Karpas-422 (cell line): Measurements from ENCODE around the gene PACSIN3. TPM values are rescaled to one million over a fixed set of nuclear protein-coding genes. Genes with fewer than 3 reads are reported as not detected.

Experiments
- DNase-seq: peaks from one replicate; pipeline ENCODE4 v3.0.0-alpha.2; 2015
- H2AFZ ChIP-seq: fragments of 200-600 bp; sonication (generic); 2 replicates; pipeline ENCODE4 v1.6.1; 2014; ENCODE audit warnings: antibody characterized with exemption, low read length, mixed read lengths
- H3K27ac ChIP-seq: fragments of 200-600 bp; sonication (generic); 2 replicates; pipeline ENCODE4 v1.5.1; 2014; ENCODE audit warnings: mild to moderate bottlenecking, low read length, moderate library complexity
- H3K27me3 ChIP-seq: fragments of 200-600 bp; sonication (generic); 2 replicates; pipeline ENCODE4 v1.6.1; 2014; ENCODE audit warnings: low read length, mixed read lengths
- H3K36me3 ChIP-seq: fragments of 200-600 bp; sonication (generic); 2 replicates; pipeline ENCODE4 v1.6.1; 2014; ENCODE audit warnings: low read length, mixed read lengths; ENCODE audit not compliant: insufficient read depth
- H3K4me1 ChIP-seq: fragments of 200-600 bp; sonication (generic); 2 replicates; pipeline ENCODE4 v1.6.1; 2014; ENCODE audit warnings: mild to moderate bottlenecking, low read length, mixed read lengths
- H3K4me2 ChIP-seq: fragments of 200-600 bp; sonication (generic); 2 replicates; pipeline ENCODE4 v1.6.1; 2014; ENCODE audit warnings: low read length, low read depth, mild to moderate bottlenecking; ENCODE audit not compliant: poor library complexity, severe bottlenecking
- H3K4me3 ChIP-seq: fragments of 200-600 bp; sonication (generic); 2 replicates; pipeline ENCODE4 v1.5.1; 2014; ENCODE audit warnings: mild to moderate bottlenecking, antibody characterized with exemption, low read length, mixed read lengths
- H3K79me2 ChIP-seq: fragments of 200-600 bp; sonication (generic); 2 replicates; pipeline ENCODE4 v1.6.1; 2014; ENCODE audit warnings: mild to moderate bottlenecking, low read length, mixed read lengths
- H3K9ac ChIP-seq: fragments of 200-600 bp; sonication (generic); 2 replicates; pipeline ENCODE4 v1.6.0; 2014; ENCODE audit warnings: low read length
- H3K9me2 ChIP-seq: fragments of 200-600 bp; sonication (generic), shearing (Covaris generic); replicated peaks from 2 replicates; pipeline ENCODE4 v1.6.0; 2014; ENCODE audit warnings: mild to moderate bottlenecking, low read length, moderate library complexity; ENCODE audit not compliant: insufficient read depth
- H3K9me3 ChIP-seq: fragments of 300-700, 200-600 bp; sonication (generic); 2 replicates; pipeline ENCODE4 v1.6.1; 2014; ENCODE audit warnings: low read length, mixed read lengths
- H4K20me1 ChIP-seq: fragments of 200-600 bp; sonication (generic); 2 replicates; pipeline ENCODE4 v1.6.1; 2014; ENCODE audit warnings: mild to moderate bottlenecking, antibody characterized with exemption, low read length, low read depth; ENCODE audit not compliant: insufficient read depth
- total RNA-seq: library from RNA; depleted of rRNA; stranded (reverse); fragments of >200 nt; shearing (Covaris generic); gene quantifications from 2 replicates; pipeline ENCODE4 v1.2.3, GENCODE V29; 2014; ENCODE audit warnings: low replicate concordance; rRNA removed

The PACSIN3 gene
- total RNA-seq: 1.1 and 5.9 TPM in 2 replicates

DNA sequence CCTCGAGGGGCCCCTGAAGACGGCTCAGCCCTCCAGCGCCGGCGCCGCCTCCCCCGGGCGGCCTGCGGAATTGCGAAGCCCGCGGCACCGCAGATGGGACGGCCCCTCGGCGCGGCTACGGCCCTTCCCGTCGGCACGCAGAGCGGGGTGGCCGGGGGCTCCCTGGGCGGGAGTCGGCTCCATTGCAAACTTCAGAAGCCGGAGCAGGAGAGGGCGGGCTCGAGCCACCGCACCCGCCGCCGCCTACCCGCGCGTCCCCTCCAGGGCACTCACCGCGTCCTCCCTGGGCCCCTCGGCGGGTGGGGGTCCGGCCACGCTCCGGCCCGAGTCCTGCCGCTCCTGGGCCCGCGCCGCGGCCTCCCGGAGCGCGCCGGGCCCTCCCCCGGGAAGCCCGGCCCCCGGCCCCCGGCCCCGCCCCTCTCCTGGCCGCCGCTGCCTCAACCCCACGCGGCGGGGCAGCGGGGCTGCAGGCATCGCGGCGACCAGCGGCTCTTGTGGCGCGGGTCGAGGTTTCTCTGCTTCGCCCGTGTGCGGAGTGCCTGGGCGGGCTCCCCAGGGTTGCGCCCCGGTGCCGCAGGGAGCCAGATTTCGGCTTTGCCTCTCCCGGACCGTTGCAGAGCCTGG is at the start of gene PACSIN3:
PACSIN3 (minus strand) TSS at position 359 of the 624 bp plus-strand sequence. CDS start 3,707 bp downstream, outside the sequence.
- H2AFZ ChIP-seq: peak within 1 kb of the TSS; percentile 84
- H3K27me3 ChIP-seq: no peaks in the 10 kb centered on the region
- peak; percentile 59 for DNase-seq

DNA sequence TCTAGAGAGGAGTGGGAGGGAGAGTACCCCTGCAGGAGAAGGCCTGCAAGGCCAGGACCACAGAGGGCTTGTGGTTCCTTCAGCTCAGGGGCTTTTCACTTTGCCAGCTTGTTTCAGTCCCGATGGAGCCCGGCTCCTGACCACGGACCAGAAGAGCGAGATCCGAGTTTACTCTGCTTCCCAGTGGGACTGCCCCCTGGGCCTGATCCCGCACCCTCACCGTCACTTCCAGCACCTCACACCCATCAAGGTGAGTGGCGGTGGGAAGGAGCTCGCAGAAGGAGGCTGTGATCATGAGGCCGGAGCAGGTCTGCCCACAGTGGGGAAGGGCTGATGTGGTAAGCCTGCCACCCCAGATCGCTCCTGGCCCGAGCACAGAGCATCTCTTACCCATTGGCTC is 48.9 kb upstream of the PACSIN3 start:
- Histone ChIP-seq H4K20me1 (no peaks in the 10 kb centered on the region), H3K4me2 (no peak overlapping the region), H3K4me3 (no peak overlapping the region), H3K4me1 (peaks cover 21% of the 10 kb centered on the region), H3K36me3 (peaks cover 16% of the 10 kb centered on the region; the same call in 1 of the 2 replicates), H3K27me3 (no peaks in the 10 kb centered on the region), H3K27ac (no peak overlapping the region), H3K79me2 (no peaks in the 10 kb centered on the region), H3K9me3 (no peaks in the 10 kb centered on the region), H3K9me2 (no peaks in the 10 kb centered on the region), H3K9ac (no peak overlapping the region), H2AFZ (no peak overlapping the region)
- no peak for DNase-seq

More for the DNA sequence above, at the start of gene PACSIN3:
- H3K4me2 ChIP-seq: peak within 1 kb of the TSS; percentile 75
- H3K79me2 ChIP-seq: no peaks in the 10 kb centered on the region
- H3K9me2 ChIP-seq: no peaks in the 10 kb centered on the region
- H3K36me3 ChIP-seq: no peaks in the 10 kb centered on the region
- H3K4me1 ChIP-seq: peaks cover 23% of the 10 kb centered on the region
- peak within 1 kb of the TSS; percentile 74 for H3K9ac ChIP-seq
- H3K27ac ChIP-seq: no peak within 1 kb of the TSS
- H4K20me1 ChIP-seq: no peaks in the 10 kb centered on the region
- H3K4me3 ChIP-seq: peak within 1 kb of the TSS; percentile 61
- no peaks in the 10 kb centered on the region for H3K9me3 ChIP-seq

DNA sequence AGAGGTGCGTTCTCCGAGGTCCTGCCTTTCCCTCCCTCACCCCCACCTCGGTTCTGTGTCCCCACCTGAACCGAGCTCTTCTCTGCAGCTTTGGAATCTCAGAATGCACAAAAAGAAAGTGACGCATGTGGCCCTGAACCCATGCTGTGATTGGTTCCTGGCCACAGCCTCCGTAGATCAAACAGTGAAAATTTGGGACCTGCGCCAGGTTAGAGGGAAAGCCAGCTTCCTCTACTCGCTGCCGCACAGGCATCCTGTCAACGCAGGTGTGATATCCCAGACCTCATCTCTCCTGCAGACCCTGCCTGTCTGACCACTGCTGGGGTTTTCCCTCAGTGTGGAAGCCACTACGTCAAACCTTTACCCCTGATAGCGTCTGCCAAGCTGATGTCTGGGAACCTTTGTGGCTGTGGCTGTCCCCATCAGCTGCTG is 48.5 kb upstream of the PACSIN3 start:
- Histone ChIP-seq H3K27ac (no peak overlapping the region), H3K4me2 (no peak overlapping the region), H3K4me1 (peaks cover 22% of the 10 kb centered on the region), H3K9me3 (no peaks in the 10 kb centered on the region), H2AFZ (no peak overlapping the region), H3K79me2 (no peaks in the 10 kb centered on the region), H3K27me3 (no peaks in the 10 kb centered on the region), H3K9ac (no peak overlapping the region), H3K36me3 (peaks cover 12% of the 10 kb centered on the region; the same call in 1 of the 2 replicates), H3K9me2 (no peaks in the 10 kb centered on the region), H3K4me3 (no peak overlapping the region), H4K20me1 (no peaks in the 10 kb centered on the region)
- DNase-seq: no peak

DNA sequence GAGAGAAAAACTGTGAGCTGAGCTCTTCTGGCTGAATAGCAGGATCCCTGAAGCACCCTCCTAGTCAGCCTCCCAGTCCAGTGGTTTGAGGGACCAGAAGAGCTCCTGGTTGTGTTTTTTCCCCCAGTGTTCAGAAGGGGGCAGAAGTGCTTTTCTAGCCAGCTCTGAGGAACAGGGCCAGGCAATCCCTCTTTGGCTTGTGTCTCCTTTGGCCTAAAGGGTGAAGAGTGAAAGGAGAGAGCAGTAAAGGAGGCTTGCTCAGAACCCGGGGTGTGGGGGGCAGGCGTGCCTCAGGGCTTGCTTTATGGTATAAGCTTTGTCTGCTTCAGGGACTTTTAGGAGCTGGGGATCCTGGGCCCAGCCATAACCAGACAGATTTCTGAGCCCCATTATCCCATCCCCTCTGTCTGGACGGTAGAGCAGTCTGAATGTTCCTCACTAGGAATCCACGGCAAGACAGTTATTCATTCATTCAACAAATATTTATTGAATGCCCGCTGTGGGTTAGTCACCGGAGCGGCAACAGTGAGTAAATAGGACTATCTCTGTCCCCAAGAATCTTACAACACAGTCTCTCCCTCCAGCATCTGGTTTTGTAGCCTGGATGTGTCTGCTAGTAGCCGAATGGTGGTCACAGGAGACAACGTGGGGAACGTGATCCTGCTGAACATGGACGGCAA is 47.9 kb upstream of the PACSIN3 start:
- Histone ChIP-seq H3K9me2 (no peaks in the 10 kb centered on the region), H3K9me3 (no peaks in the 10 kb centered on the region), H3K4me1 (peaks cover 22% of the 10 kb centered on the region), H3K27me3 (no peaks in the 10 kb centered on the region), H2AFZ (no peak overlapping the region), H3K36me3 (peaks cover 6% of the 10 kb centered on the region; the same call in 1 of the 2 replicates), H3K4me3 (no peak overlapping the region), H3K79me2 (no peaks in the 10 kb centered on the region), H3K27ac (no peak overlapping the region), H3K4me2 (no peak overlapping the region), H3K9ac (no peak overlapping the region), H4K20me1 (no peaks in the 10 kb centered on the region)
- peak; percentile 82 for DNase-seq

DNA sequence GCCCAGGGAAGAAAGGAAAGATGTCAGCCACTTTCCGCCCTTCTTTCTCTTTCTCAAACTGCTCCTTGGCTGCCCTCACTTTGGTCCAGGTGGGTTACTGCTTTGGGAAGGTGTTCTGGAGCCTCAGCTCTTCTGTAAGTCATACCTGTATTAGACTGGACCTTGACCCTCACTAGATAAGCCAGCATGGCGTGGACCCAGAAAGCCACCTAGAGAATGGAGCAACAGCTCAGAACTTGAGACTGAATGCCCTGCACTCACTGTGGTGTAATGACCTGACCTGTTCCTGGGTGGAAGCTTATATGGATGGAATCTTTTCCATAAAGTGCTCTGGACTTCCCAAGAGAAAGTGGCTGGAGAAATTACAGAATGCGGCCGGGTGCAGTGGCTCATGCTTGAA is 46.8 kb upstream of the PACSIN3 start:
- H3K79me2 ChIP-seq: no peaks in the 10 kb centered on the region
- H3K27me3 ChIP-seq: no peaks in the 10 kb centered on the region
- no peak overlapping the region for H3K27ac ChIP-seq
- no peaks in the 10 kb centered on the region for H4K20me1 ChIP-seq
- H3K9me3 ChIP-seq: no peaks in the 10 kb centered on the region
- no peaks in the 10 kb centered on the region; the same call in 1 of the 2 replicates for H3K36me3 ChIP-seq
- H3K4me1 ChIP-seq: peaks cover 22% of the 10 kb centered on the region
- no peak for DNase-seq
- no peak overlapping the region for H3K4me2 ChIP-seq
- H2AFZ ChIP-seq: no peak overlapping the region
- H3K4me3 ChIP-seq: no peak overlapping the region
- no peaks in the 10 kb centered on the region for H3K9me2 ChIP-seq
- H3K9ac ChIP-seq: no peak overlapping the region

DNA sequence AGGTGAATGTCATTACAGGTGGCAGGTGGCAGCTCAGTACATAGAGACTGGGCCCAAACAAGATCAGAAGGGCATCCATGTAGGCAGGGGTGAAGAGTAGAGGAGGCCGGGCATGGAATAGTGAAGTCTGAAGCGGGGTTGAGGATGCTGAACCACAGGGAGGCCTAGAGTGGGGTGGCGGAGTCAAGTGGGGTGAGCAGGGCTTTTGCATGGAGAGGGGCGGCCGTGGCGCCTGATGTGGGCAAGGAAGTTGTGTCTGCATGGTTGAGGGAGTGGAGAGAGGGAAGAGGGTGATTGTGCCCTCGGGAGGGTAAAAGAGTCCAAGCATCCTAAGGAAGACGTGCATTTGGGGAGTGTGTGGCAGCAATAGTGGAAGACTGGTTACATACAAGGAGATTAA is 42.9 kb upstream of the PACSIN3 start:
- Histone ChIP-seq H3K4me1 (peaks cover 12% of the 10 kb centered on the region), H3K9me2 (no peaks in the 10 kb centered on the region), H3K79me2 (no peaks in the 10 kb centered on the region), H3K36me3 (0 out of 2 replicates have a peak, but pooled peaks cover 4% of the 10 kb centered on the region), H2AFZ (no peak overlapping the region), H3K9ac (no peak overlapping the region), H3K4me3 (no peak overlapping the region), H3K9me3 (no peaks in the 10 kb centered on the region), H3K27ac (no peak overlapping the region), H3K27me3 (no peaks in the 10 kb centered on the region), H3K4me2 (no peak overlapping the region), H4K20me1 (no peaks in the 10 kb centered on the region)
- DNase-seq: no peak

GRCh38 chr11:47225552-47226400 is 39.5 kb upstream of the PACSIN3 start:
- Histone ChIP-seq H3K4me2 (no peak overlapping the region), H3K9ac (no peak overlapping the region), H3K36me3 (0 out of 2 replicates have a peak, but pooled peaks cover 4% of the 10 kb centered on the region), H3K9me3 (no peaks in the 10 kb centered on the region), H4K20me1 (no peaks in the 10 kb centered on the region), H3K27me3 (no peaks in the 10 kb centered on the region), H2AFZ (no peak overlapping the region), H3K27ac (no peak overlapping the region), H3K4me1 (peaks cover 9% of the 10 kb centered on the region), H3K79me2 (no peaks in the 10 kb centered on the region), H3K9me2 (no peaks in the 10 kb centered on the region), H3K4me3 (no peak overlapping the region)
- no peak for DNase-seq

- Histone ChIP-seq H3K27ac (no peak overlapping the region), H3K4me2 (no peak overlapping the region), H3K4me3 (no peak overlapping the region), H3K9me2 (no peaks in the 10 kb centered on the region), H3K27me3 (no peaks in the 10 kb centered on the region), H4K20me1 (no peaks in the 10 kb centered on the region), H3K36me3 (0 out of 2 replicates have a peak, but pooled peaks cover 4% of the 10 kb centered on the region), H2AFZ (no peak overlapping the region), H3K4me1 (peaks cover 16% of the 10 kb centered on the region), H3K9me3 (no peaks in the 10 kb centered on the region), H3K9ac (no peak overlapping the region), H3K79me2 (0 out of 2 replicates have a peak, but pooled peaks cover 7% of the 10 kb centered on the region)
- no peak for DNase-seq
Observed at GRCh38 chr11:47222696-47223095, 36.5 kb upstream of the PACSIN3 start.
